Panc1 (cell line): ENCODE data around the gene DYNC1LI2. TPM values are rescaled to one million over a fixed set of nuclear protein-coding genes. Genes with fewer than 3 reads are reported as not detected.

Experiments used
- ATAC-seq: fragments of 200-7000 bp; cut with Tn5 transposase; 2 replicates; pipeline ENCODE4 v1.9.1; 2020; ENCODE audit warnings: mild to moderate bottlenecking, moderate library complexity
- BruUV-seq: library from RNA; stranded (reverse); fragments of 400-500 nt; replicated peaks from 2 replicates; lab custom pipeline; 2021; lab: Mats Ljungman, UMichigan
- CTCF ChIA-PET: fragments of 300-600 bp; sonication (Branson Sonifier 250); formaldehyde crosslinking; loops from one replicate; lab custom pipeline; 2022; ENCODE audit warnings: antibody characterized with exemption; lab: Charles Lee
- POLR2A ChIA-PET: fragments of 300-600 bp; sonication (Branson Sonifier 250); formaldehyde crosslinking; loops from one replicate; lab custom pipeline; 2022; ENCODE audit warnings: antibody characterized with exemption; lab: Charles Lee
- DNase-seq: peaks from one replicate; pipeline ENCODE4 v3.0.0-alpha.2; 2010; ENCODE audit warnings: low read depth, low spot score
- H3K27ac ChIP-seq: 2 replicates; pipeline ENCODE4 v1.5.1; 2011; ENCODE audit warnings: mild to moderate bottlenecking, low read length, inconsistent platforms
- H3K27me3 ChIP-seq: fragments of 200-500 bp; sonication (Bioruptor generic); 2 replicates; pipeline ENCODE4 v1.6.0; 2014; ENCODE audit warnings: low read length, inconsistent platforms; ENCODE audit not compliant: control insufficient read depth, insufficient read depth
- H3K36me3 ChIP-seq: fragments of 200-500 bp; sonication (Bioruptor generic); 2 replicates; pipeline ENCODE4 v1.5.1; 2014; ENCODE audit warnings: inconsistent platforms, mild to moderate bottlenecking, low read length, moderate library complexity; ENCODE audit not compliant: control insufficient read depth, insufficient read depth
- H3K4me1 ChIP-seq: 2 replicates; pipeline ENCODE4 v1.5.1; 2011; ENCODE audit warnings: inconsistent platforms, mild to moderate bottlenecking, low read length, moderate library complexity; ENCODE audit not compliant: control insufficient read depth, insufficient read depth
- H3K4me3 ChIP-seq, 2 experiments: 2 replicates each; pipeline ENCODE4 v1.5.1; 2011 to 2012; ENCODE audit warnings: low read depth in 2 of 2, low read length in 2 of 2, mild to moderate bottlenecking in 2 of 2, inconsistent platforms in 1 of 2, moderate library complexity in 1 of 2
- H3K9me3 ChIP-seq: fragments of 200-500 bp; sonication (Bioruptor generic); 2 replicates; pipeline ENCODE4 v1.5.1; 2014; ENCODE audit warnings: low read depth, mild to moderate bottlenecking, inconsistent platforms, low read length, moderate library complexity; ENCODE audit not compliant: control insufficient read depth, insufficient read depth
- CTCF ChIP-seq: fragments of 450-650 bp; IDR thresholded peaks from 2 replicates; pipeline ENCODE4 v1.5.1; 2017; ENCODE audit warnings: mild to moderate bottlenecking
- POLR2AphosphoS5 ChIP-seq: IDR thresholded peaks from 2 replicates; pipeline ENCODE4 v1.6.1; 2012; ENCODE audit warnings: mild to moderate bottlenecking, low read depth, low read length, moderate library complexity
- REST ChIP-seq, 2 experiments: IDR thresholded peaks; 2 replicates each; pipeline ENCODE4 v1.6.1; 2011 to 2012; ENCODE audit warnings: low read depth in 2 of 2, control low read depth in 1 of 2, low read length in 1 of 2, mild to moderate bottlenecking in 1 of 2, moderate library complexity in 1 of 2; ENCODE audit not compliant: insufficient read depth in 1 of 2
- SIN3A ChIP-seq: IDR thresholded peaks from 2 replicates; pipeline ENCODE4 v1.6.1; 2012; ENCODE audit warnings: low read depth, mild to moderate bottlenecking, low read length, moderate library complexity, borderline replicate concordance; ENCODE audit not compliant: insufficient read depth
- TCF7L2 ChIP-seq: IDR thresholded peaks from 2 replicates; pipeline ENCODE4 v1.6.1; 2011; ENCODE audit warnings: mild to moderate bottlenecking, low read depth, low read length, inconsistent platforms
- in situ Hi-C: cut with HindIII; loops from 2 replicates; pipeline ENCODE4 v1.10.0; 2016; ENCODE audit warnings: low sequenced_read_pairs, low pct_unique_long_range_greater_than_20kb
- intact Hi-C: fragments of 100-400 bp; cut with micrococcal nuclease; formaldehyde crosslinking; loops from one replicate; pipeline ENCODE4 v1.10.0; 2022; ENCODE audit not compliant: unreplicated experiment
- total RNA-seq: library from RNA; stranded (reverse); gene quantifications from one replicate; pipeline ENCODE4 v1.2.1, GENCODE V29; 2021; ENCODE audit not compliant: unreplicated experiment

DYNC1LI2 gene
- total RNA-seq, 1 experiment from 2014 or later = 103 TPM

- BruUV-seq = no TSS peak
- in situ Hi-C loops = no loop called here
- POLR2A ChIA-PET = no interaction called here
Observed at GRCh38 chr16:66774981-66775380, 23.6 kb upstream of the DYNC1LI2 start.

GRCh38 chr16:66758086-66758485 lies 6.7 kb upstream of the DYNC1LI2 start:
- no peaks in the 10 kb centered on the region for H3K36me3 ChIP-seq
- DNase-seq = no peak
- H3K4me3 ChIP-seq = no peak overlapping the region
- no peaks in the 10 kb centered on the region for H3K9me3 ChIP-seq
- H3K4me1 ChIP-seq = no peaks in the 10 kb centered on the region
- in situ Hi-C loops = no loop called here
- ChIA-PET CTCF (no interaction called here), POLR2A (no interaction called here)
- H3K27me3 ChIP-seq = no peaks in the 10 kb centered on the region
- TF ChIP-seq CTCF (no peak), POLR2AphosphoS5 (no peak), SIN3A (no peak), TCF7L2 (no peak), REST (IDR thresholded peaks at IDR 0.05; ENCODE audit: insufficient read depth in 1 of 2, low read depth in 2 of 2, low read length in 1 of 2) (no peak)
- ATAC-seq = no peak
- intact Hi-C loops = no loop called here
- BruUV-seq = no TSS peak
- no peak overlapping the region for H3K27ac ChIP-seq

More at GRCh38 chr16:66774981-66775380, 23.6 kb upstream of the DYNC1LI2 start:
- intact Hi-C loops = no loop called here
- no peaks in the 10 kb centered on the region for H3K9me3 ChIP-seq
- DNase-seq (no peak), ATAC-seq (no peak)
- H3K36me3 ChIP-seq = no peaks in the 10 kb centered on the region
- no peak for TF ChIP-seq CTCF
- no peak overlapping the region for H3K4me3 ChIP-seq
- H3K27ac ChIP-seq = no peak overlapping the region
- CTCF ChIA-PET = no interaction called here
- no peaks in the 10 kb centered on the region for H3K4me1 ChIP-seq
- no peaks in the 10 kb centered on the region for H3K27me3 ChIP-seq

- DNase-seq (no peak), ATAC-seq (no peak)
- H3K4me1 ChIP-seq = peaks cover 5% of the 10 kb centered on the region
- POLR2A ChIA-PET = no interaction called here
- intact Hi-C loops = no loop called here
- TF ChIP-seq TCF7L2 (no peak), REST (IDR thresholded peaks at IDR 0.05; ENCODE audit: insufficient read depth in 1 of 2, low read depth in 2 of 2, low read length in 1 of 2) (no peak), SIN3A (no peak), CTCF (no peak), POLR2AphosphoS5 (no peak)
- no TSS peak for BruUV-seq
- peaks cover 5% of the 10 kb centered on the region; the same call in 1 of the 2 replicates for H3K36me3 ChIP-seq
- CTCF ChIA-PET = no interaction called here
- H3K27ac ChIP-seq = no peak overlapping the region
- H3K27me3 ChIP-seq = no peaks in the 10 kb centered on the region
- in situ Hi-C loops = no loop called here
- H3K9me3 ChIP-seq = no peaks in the 10 kb centered on the region
- no peak overlapping the region for H3K4me3 ChIP-seq
Observed at GRCh38 chr16:66754819-66755218, 3.4 kb upstream of the DYNC1LI2 start.
